ENCODE measurements around the gene NPAS4.

DNA sequence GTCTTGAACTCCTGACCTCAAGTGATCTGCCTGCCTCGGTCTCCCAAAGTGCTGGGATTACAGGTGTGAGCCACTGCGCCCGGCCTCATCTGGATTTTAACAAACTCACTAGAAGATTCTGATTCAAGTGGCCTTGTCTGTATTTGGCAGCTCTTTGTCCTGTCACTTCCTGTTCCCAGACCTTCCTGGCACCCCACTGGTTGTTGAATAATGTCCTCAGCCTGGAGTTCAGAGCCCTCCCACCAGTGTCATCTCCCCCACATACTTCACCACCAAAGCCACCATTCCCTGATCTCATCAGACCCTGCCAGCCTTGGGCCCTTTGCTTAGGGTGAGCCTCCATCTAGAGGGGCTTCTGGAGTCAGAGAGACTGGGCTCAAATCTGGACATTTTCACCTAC is 49.2 kb downstream of the NPAS4 start:
- TF ChIP-seq, protein P1, sequence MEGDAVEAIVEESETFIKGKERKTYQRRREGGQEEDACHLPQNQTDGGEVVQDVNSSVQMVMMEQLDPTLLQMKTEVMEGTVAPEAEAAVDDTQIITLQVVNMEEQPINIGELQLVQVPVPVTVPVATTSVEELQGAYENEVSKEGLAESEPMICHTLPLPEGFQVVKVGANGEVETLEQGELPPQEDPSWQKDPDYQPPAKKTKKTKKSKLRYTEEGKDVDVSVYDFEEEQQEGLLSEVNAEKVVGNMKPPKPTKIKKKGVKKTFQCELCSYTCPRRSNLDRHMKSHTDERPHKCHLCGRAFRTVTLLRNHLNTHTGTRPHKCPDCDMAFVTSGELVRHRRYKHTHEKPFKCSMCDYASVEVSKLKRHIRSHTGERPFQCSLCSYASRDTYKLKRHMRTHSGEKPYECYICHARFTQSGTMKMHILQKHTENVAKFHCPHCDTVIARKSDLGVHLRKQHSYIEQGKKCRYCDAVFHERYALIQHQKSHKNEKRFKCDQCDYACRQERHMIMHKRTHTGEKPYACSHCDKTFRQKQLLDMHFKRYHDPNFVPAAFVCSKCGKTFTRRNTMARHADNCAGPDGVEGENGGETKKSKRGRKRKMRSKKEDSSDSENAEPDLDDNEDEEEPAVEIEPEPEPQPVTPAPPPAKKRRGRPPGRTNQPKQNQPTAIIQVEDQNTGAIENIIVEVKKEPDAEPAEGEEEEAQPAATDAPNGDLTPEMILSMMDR (IDR thresholded peaks at IDR 0.05) = no peak
- no peak for TF ChIP-seq POLR2A (IDR thresholded peaks at IDR 0.05)
